Keratinocyte (primary cell): ENCODE measurements around the gene DNAH2. TPM values are rescaled to one million over a fixed set of nuclear protein-coding genes. Genes with fewer than 3 reads are reported as not detected.

Source experiments
- DNase-seq: peaks from one replicate; pipeline ENCODE4 v3.0.0-alpha.2; 2011; ENCODE audit warnings: low read depth, missing footprints, low spot score
- FAIRE-seq: peaks from 2 replicates; lab custom pipeline; 2011; peaks lifted over from hg19 to GRCh38; lab: Jason Lieb, UNC
- H2AFZ ChIP-seq: 2 replicates; pipeline ENCODE4 v1.6.0; 2012; ENCODE audit warnings: low read length, control low read depth, inconsistent platforms; ENCODE audit not compliant: control insufficient read depth
- H3K27ac ChIP-seq: 2 replicates; pipeline ENCODE4 v1.5.1; 2011; ENCODE audit warnings: low read length; ENCODE audit not compliant: control insufficient read depth, insufficient read depth
- H3K27me3 ChIP-seq: 3 replicates; pipeline ENCODE4 v1.6.0; 2011; ENCODE audit warnings: low read length; ENCODE audit not compliant: control insufficient read depth, insufficient read depth; ENCODE audit errors: extremely low read depth
- H3K36me3 ChIP-seq, 2 experiments: 2 replicates in 1 of 2; 3 replicates in 1 of 2; pipeline ENCODE4 v1.5.1; 2011; ENCODE audit warnings: low read length in 2 of 2, mild to moderate bottlenecking in 1 of 2; ENCODE audit not compliant: control insufficient read depth in 2 of 2, insufficient read depth in 2 of 2; ENCODE audit errors: extremely low read depth in 1 of 2
- H3K4me1 ChIP-seq: 3 replicates; pipeline ENCODE4 v1.5.1; 2011; ENCODE audit warnings: low read length; ENCODE audit not compliant: control insufficient read depth, insufficient read depth; ENCODE audit errors: extremely low read depth
- H3K4me2 ChIP-seq: 3 replicates; pipeline ENCODE4 v1.6.0; 2011; ENCODE audit warnings: low read depth, low read length; ENCODE audit not compliant: control insufficient read depth, insufficient read depth; ENCODE audit errors: extremely low read depth
- H3K4me3 ChIP-seq, 3 experiments: fragments of 200-600 bp in 1 of 3; sonication (generic) in 1 of 3; 2 replicates in 2 of 3; 3 replicates in 1 of 3; pipeline ENCODE4 v1.5.1; 2011 to 2016; ENCODE audit warnings: low read length in 3 of 3, mild to moderate bottlenecking in 3 of 3, control low read depth in 2 of 3, inconsistent platforms in 1 of 3, low read depth in 1 of 3, mixed read lengths in 1 of 3, mixed run types in 1 of 3, moderate library complexity in 1 of 3; ENCODE audit not compliant: control insufficient read depth in 2 of 3, insufficient read depth in 2 of 3; ENCODE audit errors: extremely low read depth in 1 of 3
- H3K79me2 ChIP-seq: 2 replicates; pipeline ENCODE4 v1.6.0; 2012; ENCODE audit warnings: low read length; ENCODE audit not compliant: control insufficient read depth, insufficient read depth
- H3K9ac ChIP-seq: 3 replicates; pipeline ENCODE4 v1.6.0; 2011; ENCODE audit warnings: low read length; ENCODE audit not compliant: control insufficient read depth, insufficient read depth; ENCODE audit errors: extremely low read depth
- H3K9me1 ChIP-seq: 3 replicates; pipeline ENCODE4 v1.6.0; 2011; ENCODE audit warnings: low read length; ENCODE audit not compliant: control insufficient read depth, insufficient read depth; ENCODE audit errors: extremely low read depth
- H3K9me3 ChIP-seq: 2 replicates; pipeline ENCODE4 v1.5.1; 2012; ENCODE audit warnings: low read depth, low read length; ENCODE audit not compliant: control insufficient read depth
- H4K20me1 ChIP-seq: 3 replicates; pipeline ENCODE4 v1.6.0; 2011; ENCODE audit warnings: low read length; ENCODE audit not compliant: control insufficient read depth, insufficient read depth; ENCODE audit errors: extremely low read depth
- CTCF ChIP-seq, 3 experiments: IDR thresholded peaks in 1 of 3; conservative IDR thresholded peaks in 1 of 3; optimal IDR thresholded peaks in 1 of 3; 2 replicates in 2 of 3; 3 replicates in 1 of 3; pipeline versions ENCODE3 to v1.5.1; 2011; ENCODE audit warnings: low read length in 3 of 3, mild to moderate bottlenecking in 3 of 3, moderate library complexity in 2 of 3, control low read depth in 1 of 3, inconsistent platforms in 1 of 3; ENCODE audit not compliant: insufficient read depth in 2 of 3; ENCODE audit errors: extremely low read depth in 1 of 3
- EZH2 ChIP-seq: IDR thresholded peaks from one replicate; pipeline ENCODE4 v1.6.1; 2012; ENCODE audit warnings: inconsistent platforms, mild to moderate bottlenecking, low read length, moderate library complexity
- dilution Hi-C: fragments of 300-500 bp; cut with MboI; formaldehyde crosslinking; loops from one replicate; pipeline ENCODE4 v1.7.0; 2020; ENCODE audit warnings: low sequenced_read_pairs; ENCODE audit not compliant: extremely low pct_ligation_motif_present
- polyA plus RNA-seq, 5 experiments: library from polyadenylated mRNA; depleted of rRNA in 3 of 5; stranded (reverse) in 3 of 5; stranded (forward) in 1 of 5; unstranded in 1 of 5; fragments of >200 nt; gene quantifications; 1 replicate in 1 of 5; 2 replicates in 3 of 5; 3 replicates in 1 of 5; pipeline versions ENCODE4 v1.2.1 to v1.2.3, GENCODE V29; 2011 to 2012; ENCODE audit warnings: missing spikeins in 2 of 5, low read depth in 1 of 5, low replicate concordance in 1 of 5

DNAH2 gene
- polyA plus RNA-seq, 1 donor (not counting 4 experiments of a cell fraction or from before 2014, with no cell fraction given) = 0.13 TPM

GRCh38 chr17:7707858-7708750 is 9.4 kb upstream of the DNAH2 start:
- Histone ChIP-seq H3K9ac (no peak overlapping the region), H4K20me1 (no peaks in the 10 kb centered on the region), H2AFZ (no peak overlapping the region), H3K27ac (no peak overlapping the region), H3K9me3 (no peaks in the 10 kb centered on the region), H3K4me2 (no peak overlapping the region), H3K4me3 (no peak overlapping the region), H3K36me3 (peaks cover 0 to under 1% of the 10 kb centered on the region in 2 experiments), H3K9me1 (no peaks in the 10 kb centered on the region), H3K4me1 (peaks cover 24% of the 10 kb centered on the region), H3K27me3 (peaks cover 26% of the 10 kb centered on the region), H3K79me2 (no peaks in the 10 kb centered on the region)
- FAIRE-seq (no peak), DNase-seq (no peak)
- TF ChIP-seq CTCF (optimal IDR thresholded peaks at IDR 0.05 in 1 of 3, IDR thresholded peaks at IDR 0.05 in 1 of 3, conservative IDR thresholded peaks at IDR 0.05 in 1 of 3; ENCODE audit: extremely low read depth in 1 of 3, insufficient read depth in 2 of 3, low read length in 3 of 3) = no peak
- TF ChIP-seq EZH2 = no peak
- dilution Hi-C loops = no loop called here

GRCh38 chr17:7709031-7709430 is 8.5 kb upstream of the DNAH2 start:
- Histone ChIP-seq H3K4me1 (peaks cover 21% of the 10 kb centered on the region), H3K27ac (no peak overlapping the region), H4K20me1 (no peaks in the 10 kb centered on the region), H3K4me3 (no peak overlapping the region), H3K4me2 (no peak overlapping the region), H3K79me2 (no peaks in the 10 kb centered on the region), H3K9ac (no peak overlapping the region), H2AFZ (no peak overlapping the region), H3K9me1 (no peaks in the 10 kb centered on the region), H3K36me3 (no peaks in the 10 kb centered on the region), H3K27me3 (peaks cover 26% of the 10 kb centered on the region), H3K9me3 (no peaks in the 10 kb centered on the region)
- dilution Hi-C loops = no loop called here
- TF ChIP-seq EZH2 = no peak
- TF ChIP-seq CTCF (optimal IDR thresholded peaks at IDR 0.05 in 1 of 3, IDR thresholded peaks at IDR 0.05 in 1 of 3, conservative IDR thresholded peaks at IDR 0.05 in 1 of 3; ENCODE audit: extremely low read depth in 1 of 3, insufficient read depth in 2 of 3, low read length in 3 of 3) = no peak
- FAIRE-seq (no peak), DNase-seq (no peak)
